ENCODE results near the gene STIMATE.

DNA sequence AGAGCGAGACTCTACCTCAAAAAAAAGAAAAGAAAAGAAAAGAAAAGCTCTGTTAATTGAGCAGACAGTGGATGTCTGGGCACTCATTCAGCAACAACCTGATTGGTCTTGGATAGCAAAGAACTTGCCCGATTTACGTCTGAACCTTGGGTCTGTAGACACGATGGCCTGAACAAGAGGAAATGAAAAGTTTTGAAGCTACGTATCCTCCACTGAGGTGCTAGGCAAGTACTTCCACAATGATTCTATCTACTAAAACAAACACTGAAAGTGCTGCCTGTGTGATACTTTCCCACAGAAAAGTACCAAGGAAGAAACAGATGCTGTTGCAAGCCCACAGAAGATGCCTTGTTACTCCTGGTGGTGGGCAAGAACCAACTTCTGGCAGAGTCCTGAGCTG is 40.7 kb downstream of the STIMATE start:
- TF ChIP-seq, protein P1, sequence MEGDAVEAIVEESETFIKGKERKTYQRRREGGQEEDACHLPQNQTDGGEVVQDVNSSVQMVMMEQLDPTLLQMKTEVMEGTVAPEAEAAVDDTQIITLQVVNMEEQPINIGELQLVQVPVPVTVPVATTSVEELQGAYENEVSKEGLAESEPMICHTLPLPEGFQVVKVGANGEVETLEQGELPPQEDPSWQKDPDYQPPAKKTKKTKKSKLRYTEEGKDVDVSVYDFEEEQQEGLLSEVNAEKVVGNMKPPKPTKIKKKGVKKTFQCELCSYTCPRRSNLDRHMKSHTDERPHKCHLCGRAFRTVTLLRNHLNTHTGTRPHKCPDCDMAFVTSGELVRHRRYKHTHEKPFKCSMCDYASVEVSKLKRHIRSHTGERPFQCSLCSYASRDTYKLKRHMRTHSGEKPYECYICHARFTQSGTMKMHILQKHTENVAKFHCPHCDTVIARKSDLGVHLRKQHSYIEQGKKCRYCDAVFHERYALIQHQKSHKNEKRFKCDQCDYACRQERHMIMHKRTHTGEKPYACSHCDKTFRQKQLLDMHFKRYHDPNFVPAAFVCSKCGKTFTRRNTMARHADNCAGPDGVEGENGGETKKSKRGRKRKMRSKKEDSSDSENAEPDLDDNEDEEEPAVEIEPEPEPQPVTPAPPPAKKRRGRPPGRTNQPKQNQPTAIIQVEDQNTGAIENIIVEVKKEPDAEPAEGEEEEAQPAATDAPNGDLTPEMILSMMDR (IDR thresholded peaks at IDR 0.05; ENCODE audit: low read length): no peak
- TF ChIP-seq EZH2 (optimal IDR thresholded peaks at IDR 0.05; ENCODE audit: low read depth, low read length): no peak
- no peak for TF ChIP-seq EZH2phosphoT487 (IDR thresholded peaks at IDR 0.05; ENCODE audit: low read length)
